ENCODE results near the gene JUN.
"Not testable (repeated sequence)": the region's sequence is repeated elsewhere in the genome, so short reads cannot be mapped to it uniquely, and the experiment has no call there.

Gene JUN

GRCh38 chr1:58802640-58803399, 19.0 kb upstream of the JUN start:
- H3K4me3 ChIP-seq (ENCODE audit: low read depth, low read length) = no peak overlapping the region
- no peak for DNase-seq (ENCODE audit: low read depth)
- TF ChIP-seq CTCF (IDR thresholded peaks at IDR 0.05; ENCODE audit: insufficient read depth, low read depth, low read length, missing control alignments) = no peak

- DNase-seq (ENCODE audit: low read depth); H3K4me3 ChIP-seq (ENCODE audit: low read depth, low read length): not testable (repeated sequence)
These were observed 17.4 kb upstream of the JUN start for GRCh38 chr1:58801286-58801685.

- no peak overlapping the region for H3K4me3 ChIP-seq (ENCODE audit: low read depth, low read length)
- no peak for DNase-seq (ENCODE audit: low read depth)
- no peak for TF ChIP-seq CTCF (IDR thresholded peaks at IDR 0.05; ENCODE audit: insufficient read depth, low read depth, low read length, missing control alignments)
These were observed 15.8 kb upstream of the JUN start for GRCh38 chr1:58799650-58800049.

GRCh38 chr1:58798910-58799442, 15.1 kb upstream of the JUN start:
- no peak for DNase-seq (ENCODE audit: low read depth)
- H3K4me3 ChIP-seq (ENCODE audit: low read depth, low read length) = no peak overlapping the region
- no peak for TF ChIP-seq CTCF (IDR thresholded peaks at IDR 0.05; ENCODE audit: insufficient read depth, low read depth, low read length, missing control alignments)

GRCh38 chr1:58796416-58796815, 12.6 kb upstream of the JUN start:
- no peak overlapping the region for H3K4me3 ChIP-seq (ENCODE audit: low read depth, low read length)
- TF ChIP-seq CTCF (IDR thresholded peaks at IDR 0.05; ENCODE audit: insufficient read depth, low read depth, low read length, missing control alignments) = no peak
- no peak for DNase-seq (ENCODE audit: low read depth)

- no peak for TF ChIP-seq CTCF (IDR thresholded peaks at IDR 0.05; ENCODE audit: insufficient read depth, low read depth, low read length, missing control alignments)
- H3K4me3 ChIP-seq (ENCODE audit: low read depth, low read length) = no peak overlapping the region
- no peak for DNase-seq (ENCODE audit: low read depth)
These were observed 10.7 kb upstream of the JUN start for GRCh38 chr1:58794585-58794984.

- H3K4me3 ChIP-seq (ENCODE audit: low read depth, low read length) = no peak overlapping the region
- DNase-seq (ENCODE audit: low read depth) = no peak
- no peak for TF ChIP-seq CTCF (IDR thresholded peaks at IDR 0.05; ENCODE audit: insufficient read depth, low read depth, low read length, missing control alignments)
These were observed 9.0 kb upstream of the JUN start for GRCh38 chr1:58792846-58793245.
